Measurements from ENCODE around the gene FBXO27. TPM values are rescaled to one million over a fixed set of nuclear protein-coding genes. Genes with fewer than 3 reads are reported as not detected.

FBXO27 gene
- total RNA-seq, 1 donor from 2014 or later = 10.3 TPM

- H3K27me3 Mint-ChIP-seq = peaks cover 7% of the 10 kb centered on the region
- no peak overlapping the region for H3K27ac Mint-ChIP-seq
- DNase-seq (ENCODE audit: low spot score, unreplicated experiment) = no peak
- H3K4me1 Mint-ChIP-seq (ENCODE audit: low read depth) = peaks cover 6% of the 10 kb centered on the region
- TF ChIP-seq CTCF (IDR thresholded peaks at IDR 0.05; ENCODE audit: unreplicated experiment) = no peak
- peaks cover 1% of the 10 kb centered on the region for H3K36me3 Mint-ChIP-seq (ENCODE audit: insufficient read depth)
- H3K4me3 Mint-ChIP-seq (ENCODE audit: low read depth) = no peak overlapping the region
- peaks cover 3% of the 10 kb centered on the region for H3K9me3 Mint-ChIP-seq (ENCODE audit: low read depth)
Observed at GRCh38 chr19:39052846-39053245, 20.5 kb upstream of the FBXO27 start.

DNA sequence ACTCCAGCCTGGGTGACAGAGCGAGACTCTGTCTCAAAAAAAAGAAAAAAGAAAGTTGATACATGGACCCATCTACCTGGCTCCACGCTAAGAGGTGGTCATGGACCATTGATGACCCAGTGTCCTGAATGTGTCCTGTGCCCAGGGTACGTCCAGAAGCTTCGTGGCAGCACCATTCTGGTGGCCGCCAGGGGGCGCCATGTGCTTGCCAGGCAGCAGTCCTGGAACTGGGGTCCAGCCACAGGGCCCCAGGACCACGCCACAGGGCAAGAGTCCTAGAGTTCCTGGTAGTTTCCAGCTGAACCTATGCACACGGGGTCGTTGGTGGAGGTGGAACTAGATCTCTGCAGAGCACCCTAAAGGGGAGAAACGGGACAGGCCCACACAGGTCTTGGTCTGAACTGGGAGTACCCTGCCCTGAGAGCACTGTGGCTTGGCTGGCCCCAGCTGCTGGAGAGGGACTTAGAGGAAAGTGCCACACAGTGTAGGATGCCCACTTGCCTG, 19.9 kb upstream of the FBXO27 start:
- Mint-ChIP-seq H3K4me1 (ENCODE audit: low read depth) (peaks cover 6% of the 10 kb centered on the region), H3K4me3 (ENCODE audit: low read depth) (no peak overlapping the region), H3K9me3 (ENCODE audit: low read depth) (peaks cover 3% of the 10 kb centered on the region), H3K27me3 (peaks cover 11% of the 10 kb centered on the region), H3K36me3 (ENCODE audit: insufficient read depth) (peaks cover 1% of the 10 kb centered on the region), H3K27ac (no peak overlapping the region)
- peak; percentile 84 for TF ChIP-seq CTCF (IDR thresholded peaks at IDR 0.05; ENCODE audit: unreplicated experiment)
- DNase-seq (ENCODE audit: low spot score, unreplicated experiment) = peak; percentile 41

- peaks cover 7% of the 10 kb centered on the region for H3K9me3 Mint-ChIP-seq (ENCODE audit: low read depth)
- DNase-seq (ENCODE audit: low spot score, unreplicated experiment) = no peak
Observed at GRCh38 chr19:39047073-39047472, 14.7 kb upstream of the FBXO27 start.

DNA sequence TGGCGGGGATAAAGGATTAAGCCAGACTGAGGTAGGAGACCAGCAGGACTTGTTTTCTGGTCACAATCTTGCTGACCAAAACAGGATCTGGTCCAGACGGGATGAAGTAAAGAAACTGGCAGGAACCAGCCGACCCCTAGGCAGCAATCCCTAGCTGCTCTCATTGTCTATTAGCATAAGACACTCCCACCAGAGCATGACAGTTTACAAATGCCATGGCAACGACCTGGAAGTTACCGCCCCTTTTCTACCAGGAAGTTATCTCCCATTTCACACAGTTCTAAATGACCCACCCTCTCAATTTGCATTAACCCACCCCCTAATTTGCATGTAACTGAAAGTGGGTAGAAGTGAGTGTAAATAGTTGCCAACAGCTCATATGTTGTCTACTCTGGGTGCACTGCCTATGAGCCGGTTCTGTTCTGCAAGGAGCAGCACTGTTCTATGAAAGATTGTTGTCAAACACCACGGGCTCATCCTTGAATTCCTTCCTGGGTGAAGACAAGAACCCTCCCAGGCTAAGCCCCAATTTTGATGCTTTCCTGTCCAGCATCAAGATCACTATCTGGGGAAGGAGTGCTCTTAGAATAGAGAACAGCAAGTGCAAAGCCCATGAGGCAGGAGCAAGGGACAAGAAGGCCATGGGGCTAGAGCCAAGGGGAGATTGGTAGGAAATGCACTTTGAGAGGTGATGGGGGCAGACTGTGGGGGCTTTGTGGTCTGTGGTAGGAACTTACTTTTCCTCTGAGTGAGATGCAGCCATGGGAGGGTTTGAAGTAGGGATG, 13.9 kb upstream of the FBXO27 start:
- peaks cover 1% of the 10 kb centered on the region for H3K36me3 Mint-ChIP-seq (ENCODE audit: insufficient read depth)
- peaks cover 7% of the 10 kb centered on the region for H3K9me3 Mint-ChIP-seq (ENCODE audit: low read depth)
- H3K27ac Mint-ChIP-seq = no peak overlapping the region
- no peak for TF ChIP-seq CTCF (IDR thresholded peaks at IDR 0.05; ENCODE audit: unreplicated experiment)
- no peaks in the 10 kb centered on the region for H3K4me1 Mint-ChIP-seq (ENCODE audit: low read depth)
- H3K4me3 Mint-ChIP-seq (ENCODE audit: low read depth) = no peak overlapping the region
- DNase-seq (ENCODE audit: low spot score, unreplicated experiment) = no peak
- H3K27me3 Mint-ChIP-seq = peaks cover 10% of the 10 kb centered on the region

More at GRCh38 chr19:39047073-39047472, 14.7 kb upstream of the FBXO27 start:
- peaks cover 11% of the 10 kb centered on the region for H3K27me3 Mint-ChIP-seq
- H3K36me3 Mint-ChIP-seq (ENCODE audit: insufficient read depth) = peaks cover 1% of the 10 kb centered on the region
- H3K27ac Mint-ChIP-seq = no peak overlapping the region
- no peak overlapping the region for H3K4me3 Mint-ChIP-seq (ENCODE audit: low read depth)
- no peak for TF ChIP-seq CTCF (IDR thresholded peaks at IDR 0.05; ENCODE audit: unreplicated experiment)
- H3K4me1 Mint-ChIP-seq (ENCODE audit: low read depth) = no peaks in the 10 kb centered on the region

DNA sequence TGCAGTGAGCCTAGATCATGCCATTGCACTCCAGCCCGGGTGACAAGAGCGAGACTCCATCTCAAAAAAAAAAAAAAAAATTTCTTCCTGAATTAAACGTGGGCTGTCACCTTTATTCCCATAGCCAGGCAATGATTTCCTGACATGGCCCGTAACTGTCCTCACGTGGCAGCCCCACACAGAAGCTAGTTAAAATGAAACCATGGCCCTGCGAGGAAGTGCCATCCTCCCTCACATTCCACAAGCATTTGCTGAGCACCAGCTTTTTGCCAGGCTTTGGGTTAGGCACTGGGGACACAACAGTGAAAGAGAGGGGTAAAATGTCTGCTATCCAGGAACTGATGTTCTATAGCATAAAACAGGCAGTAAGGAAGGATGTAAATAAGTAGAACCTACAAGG, 13.2 kb upstream of the FBXO27 start:
- H3K27me3 Mint-ChIP-seq = peaks cover 8% of the 10 kb centered on the region
- H3K27ac Mint-ChIP-seq = no peak overlapping the region
- H3K4me3 Mint-ChIP-seq (ENCODE audit: low read depth) = no peak overlapping the region
- H3K9me3 Mint-ChIP-seq (ENCODE audit: low read depth) = peaks cover 10% of the 10 kb centered on the region
- no peaks in the 10 kb centered on the region for H3K4me1 Mint-ChIP-seq (ENCODE audit: low read depth)
- no peak for TF ChIP-seq CTCF (IDR thresholded peaks at IDR 0.05; ENCODE audit: unreplicated experiment)
- peaks cover 1% of the 10 kb centered on the region for H3K36me3 Mint-ChIP-seq (ENCODE audit: insufficient read depth)
- DNase-seq (ENCODE audit: low spot score, unreplicated experiment) = no peak
